GM19240 (cell line): Measurements from ENCODE around the gene ZNF763.
"Not testable (repeated sequence)": the region's sequence is repeated elsewhere in the genome, so short reads cannot be mapped to it uniquely, and the experiment has no call there.

ENCODE experiments used
- DNase-seq: peaks from one replicate; pipeline ENCODE4 v3.0.0; 2011; ENCODE audit warnings: low spot score; ENCODE audit not compliant: insufficient read length

The ZNF763 gene

DNA sequence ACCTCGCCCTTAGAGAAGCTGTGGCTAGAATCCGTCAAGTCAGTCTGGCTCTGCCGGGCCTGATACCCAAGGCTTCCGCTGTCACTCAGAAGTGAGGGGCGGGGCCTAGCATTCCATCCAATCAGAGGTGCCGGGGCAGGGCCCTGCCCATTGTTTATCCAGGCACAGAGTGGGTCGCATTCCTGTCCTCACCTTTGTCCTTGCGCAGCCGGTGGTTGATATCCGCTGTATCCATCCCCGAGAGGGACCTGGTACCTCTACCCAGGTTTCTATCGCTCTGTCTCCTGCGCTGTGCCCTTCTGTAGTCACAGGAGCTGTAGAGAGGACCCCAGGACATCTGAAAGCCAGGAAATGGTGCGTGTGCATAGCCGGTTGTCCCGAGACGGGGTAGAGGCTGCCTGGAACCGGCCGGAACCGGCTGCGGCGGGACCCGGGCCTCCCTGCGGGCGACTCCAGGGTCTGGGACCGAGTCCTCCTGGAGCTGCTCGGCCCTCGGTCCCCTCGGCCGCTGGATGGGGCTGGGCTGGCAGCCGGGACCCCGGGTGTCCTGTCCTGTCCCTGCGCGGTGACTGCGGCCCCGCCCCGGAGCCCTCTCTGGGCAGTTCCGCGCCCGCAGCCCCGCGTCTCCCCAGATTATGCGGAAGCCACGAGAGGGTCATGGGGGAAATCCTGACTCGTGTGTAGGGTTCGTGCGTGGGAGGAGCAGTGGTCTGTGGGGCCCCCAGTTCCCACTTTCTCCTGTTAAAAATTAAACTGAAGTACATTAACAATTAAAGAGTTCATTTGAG lies at the start of gene ZNF763:
Gene ZNF763 (plus strand): TSS at position 183 of the 788 bp plus-strand sequence. CDS start 169 bp downstream, at position 352.
- DNase-seq: peak; percentile 67

- DNase-seq: no peak
Observed at GRCh38 chr19:11921852-11922495, 42.9 kb upstream of the ZNF763 start.

- peak; percentile 72 for DNase-seq
Observed at GRCh38 chr19:11924886-11925650, 39.8 kb upstream of the ZNF763 start, which contains the start of gene ZNF700. Gene ZNF700 (plus strand): TSS chr19:11925107. CDS start chr19:11925211, 104 bp downstream.

GRCh38 chr19:11925651-11926187 lies 39.1 kb upstream of the ZNF763 start:
- DNase-seq: not testable (repeated sequence)

DNA sequence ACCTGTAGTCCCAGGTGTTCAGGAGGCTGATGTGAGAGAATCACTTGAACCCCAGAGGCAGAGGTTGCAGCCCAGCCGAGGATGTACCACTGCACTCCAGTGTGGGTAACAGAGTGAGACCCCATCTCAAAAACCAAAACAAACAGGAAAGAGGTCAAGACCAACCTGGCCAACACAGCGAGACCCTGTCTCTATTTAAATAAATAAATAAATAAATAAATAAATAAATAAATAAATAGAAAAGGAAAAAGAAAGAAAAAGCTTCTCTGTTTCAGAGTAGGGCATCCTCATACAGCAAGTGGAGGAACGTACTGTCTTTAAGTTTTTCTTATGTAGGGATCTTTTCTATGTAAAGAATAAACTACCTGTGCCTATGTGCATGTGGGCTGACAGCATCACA lies 37.6 kb upstream of the ZNF763 start:
- no peak for DNase-seq

GRCh38 chr19:11931051-11931450 lies 33.8 kb upstream of the ZNF763 start:
- no peak for DNase-seq

DNA sequence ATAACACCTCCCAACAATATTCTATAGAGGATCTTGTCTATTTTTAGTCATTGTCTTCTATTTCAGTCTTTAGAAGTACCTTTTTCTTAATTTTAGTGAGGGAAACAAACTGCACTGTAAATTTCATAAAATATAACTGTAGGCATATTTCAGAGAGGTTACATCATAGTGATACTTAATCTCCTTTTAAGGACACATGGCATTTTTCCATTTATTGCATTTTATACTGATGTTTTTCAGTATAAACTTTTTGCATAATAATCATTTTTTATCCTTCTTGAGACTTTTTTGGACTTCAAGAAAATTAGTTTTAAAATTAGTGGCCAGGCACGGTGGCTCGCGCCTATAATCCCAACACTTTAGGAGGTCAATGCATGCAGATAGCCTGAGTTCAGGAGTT lies 33.3 kb upstream of the ZNF763 start:
- DNase-seq: no peak

DNA sequence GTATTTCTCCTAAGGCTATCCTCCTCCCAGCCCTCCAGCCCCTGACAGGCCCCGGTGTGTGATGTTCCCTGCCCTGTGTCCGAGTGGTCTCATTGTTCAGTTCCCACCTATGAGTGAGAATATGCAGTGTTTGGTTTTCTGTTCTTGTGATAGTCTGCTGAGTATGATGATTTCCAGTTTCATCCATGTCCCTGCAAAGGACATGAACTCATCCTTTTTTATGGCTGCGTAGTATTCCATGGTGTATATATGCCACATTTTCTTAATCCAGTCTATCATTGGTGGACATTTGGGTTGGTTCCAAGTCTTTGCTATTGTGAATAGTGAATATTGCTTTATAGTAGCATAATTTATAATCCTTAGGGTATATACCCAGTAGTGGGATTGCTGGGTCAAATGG lies 29.0 kb upstream of the ZNF763 start:
- not testable (repeated sequence) for DNase-seq

DNA sequence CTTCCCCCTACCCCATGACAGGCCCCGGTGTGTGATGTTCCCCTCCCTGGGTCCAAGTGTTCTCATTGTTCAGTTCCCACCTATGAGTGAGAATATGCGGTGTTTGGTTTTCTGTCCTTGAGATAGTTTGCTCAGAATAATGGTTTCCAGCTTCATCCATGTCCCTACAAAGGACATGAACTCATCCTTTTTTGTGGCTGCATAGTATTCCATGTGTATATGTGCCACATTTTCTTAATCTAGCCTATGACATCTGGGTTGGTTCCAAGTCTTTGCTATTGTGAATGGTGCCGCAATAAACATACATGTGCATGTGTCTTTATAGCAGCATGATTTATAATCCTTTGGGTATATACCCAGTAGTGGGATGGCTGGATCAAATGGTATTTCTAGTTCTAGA lies 26.5 kb upstream of the ZNF763 start:
- DNase-seq: not testable (repeated sequence)

DNA sequence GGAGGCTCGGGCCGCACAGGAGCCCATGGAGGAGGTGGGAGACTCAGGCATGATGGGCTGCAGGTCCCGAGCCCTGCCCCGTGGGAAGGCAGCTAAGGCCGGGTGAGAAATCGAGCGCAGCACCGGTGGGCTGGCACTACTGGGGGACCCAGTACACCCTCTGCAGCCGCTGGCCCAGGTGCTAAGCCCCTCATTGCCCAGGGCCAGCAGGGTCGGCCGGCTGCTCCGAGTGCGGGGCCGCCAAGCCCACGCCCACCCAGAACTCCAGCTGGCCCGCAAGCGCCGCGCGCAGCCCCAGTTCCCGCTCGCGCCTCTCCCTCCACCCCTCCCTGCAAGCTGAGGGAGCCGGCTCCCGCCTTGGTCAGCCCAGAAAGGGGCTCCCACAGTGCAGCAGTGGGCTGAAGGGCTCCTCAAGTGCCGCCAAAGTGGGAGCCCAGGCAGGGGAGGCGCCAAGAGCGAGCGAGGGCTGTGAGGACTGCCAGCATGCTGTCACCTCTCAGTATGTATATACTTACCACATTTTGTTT lies 23.4 kb upstream of the ZNF763 start:
- DNase-seq: not testable (repeated sequence)

DNA sequence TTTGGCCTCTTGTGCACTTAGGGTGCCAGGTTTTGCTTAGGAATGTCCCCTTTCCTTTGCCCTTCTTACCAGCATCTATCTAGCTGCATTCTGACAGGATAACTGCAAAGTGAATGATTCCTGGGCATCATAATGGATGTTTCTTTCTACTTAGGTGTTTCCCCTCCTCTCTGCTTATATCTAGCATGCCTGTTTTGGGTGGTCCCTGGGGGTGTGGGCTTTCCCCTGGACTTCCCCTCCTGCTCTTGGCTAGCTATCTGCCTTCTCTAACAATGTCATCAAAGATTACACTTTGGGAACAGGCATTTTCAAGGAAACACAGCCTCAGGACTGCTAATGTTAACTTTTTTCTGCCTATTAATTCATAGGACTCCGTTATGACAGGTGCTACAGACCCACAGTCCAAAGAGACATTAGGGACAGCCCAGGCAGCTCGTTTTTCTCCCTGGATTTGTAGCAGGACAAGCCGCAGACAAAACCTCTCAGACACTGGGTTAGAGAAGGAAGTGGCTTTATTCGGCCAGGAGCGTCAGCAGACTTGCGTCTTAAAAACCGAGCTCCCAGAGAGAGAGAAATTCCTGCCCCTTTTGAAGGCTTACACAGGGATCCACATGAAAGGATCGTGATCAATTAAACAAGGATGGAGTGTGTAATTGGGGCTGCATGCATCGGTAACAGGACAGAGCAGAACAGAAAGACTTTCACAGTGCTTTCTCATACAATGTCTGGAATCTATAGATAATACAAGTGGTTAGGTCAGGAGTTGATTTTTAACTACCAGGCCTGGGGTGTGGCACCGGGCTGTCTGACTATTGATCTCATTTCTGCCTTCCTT lies 22.6 kb upstream of the ZNF763 start:
- DNase-seq: no peak

DNA sequence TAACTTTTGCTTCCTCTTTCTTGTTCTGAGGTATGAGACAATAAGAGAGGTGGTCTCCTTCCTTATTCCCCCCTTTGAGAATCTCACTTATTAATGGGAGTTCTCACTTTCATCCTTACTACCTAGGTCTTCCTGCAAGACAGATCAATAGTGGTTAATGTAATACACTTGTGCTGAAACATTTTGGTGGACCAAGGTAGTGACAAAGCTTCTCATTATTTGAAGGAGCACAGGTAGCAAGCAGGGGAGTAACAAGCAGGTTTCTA lies 22.1 kb upstream of the ZNF763 start:
- no peak for DNase-seq

DNA sequence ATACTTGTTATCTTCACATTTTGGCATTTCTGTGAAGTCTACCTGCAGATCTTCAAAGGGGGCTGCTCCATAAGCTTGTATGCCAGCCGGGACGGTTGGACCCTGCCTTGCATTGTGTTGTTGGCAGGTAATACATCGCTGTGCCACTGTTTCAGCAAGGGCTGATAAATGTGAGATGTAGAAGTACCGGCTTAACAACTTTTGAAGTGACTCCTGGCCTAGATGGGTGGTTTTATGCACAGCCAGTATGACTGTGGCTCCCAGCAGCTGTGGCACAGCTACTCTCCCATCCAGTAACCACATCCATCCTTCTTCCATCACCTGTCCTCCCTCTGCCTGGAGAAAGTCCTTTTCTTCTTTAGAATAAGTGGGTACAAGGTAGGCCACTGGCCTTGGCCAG lies 20.2 kb upstream of the ZNF763 start:
- DNase-seq: no peak

GRCh38 chr19:11948646-11949045 lies 16.2 kb upstream of the ZNF763 start:
- no peak for DNase-seq

- no peak for DNase-seq
Observed at GRCh38 chr19:11949201-11949600, 15.6 kb upstream of the ZNF763 start.

DNA sequence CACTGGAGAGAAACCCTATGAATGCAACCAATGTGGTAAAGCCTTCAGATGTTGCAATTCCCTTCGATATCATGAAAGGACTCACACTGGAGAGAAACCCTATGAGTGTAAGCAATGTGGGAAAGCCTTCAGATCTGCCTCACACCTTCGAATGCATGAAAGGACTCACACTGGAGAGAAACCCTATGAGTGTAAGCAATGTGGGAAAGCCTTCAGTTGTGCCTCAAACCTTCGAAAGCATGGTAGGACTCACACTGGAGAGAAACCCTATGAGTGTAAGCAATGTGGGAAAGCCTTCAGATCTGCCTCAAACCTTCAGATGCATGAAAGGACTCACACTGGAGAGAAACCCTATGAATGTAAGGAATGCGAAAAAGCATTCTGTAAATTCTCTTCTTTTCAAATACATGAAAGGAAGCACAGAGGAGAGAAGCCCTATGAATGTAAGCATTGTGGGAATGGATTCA lies 15.2 kb upstream of the ZNF763 start:
- not testable (repeated sequence) for DNase-seq

DNA sequence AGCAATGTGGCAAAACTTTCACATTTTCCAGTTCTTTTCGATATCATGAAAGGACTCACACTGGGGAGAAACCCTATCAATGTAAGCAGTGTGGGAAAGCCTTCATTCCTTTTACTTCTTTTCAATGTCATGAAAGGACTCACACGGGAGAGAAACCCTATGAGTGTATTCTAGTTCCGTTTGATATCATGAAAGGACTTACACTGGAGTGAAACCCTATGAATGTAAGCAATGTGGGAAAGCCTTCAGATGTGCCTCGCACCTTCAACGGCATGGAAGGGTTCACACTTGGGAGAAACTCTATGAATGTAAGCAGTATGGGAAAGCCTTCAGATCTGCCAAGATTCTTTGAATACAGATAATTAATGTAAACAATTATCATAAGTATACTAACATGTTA lies 14.5 kb upstream of the ZNF763 start:
- no peak for DNase-seq

GRCh38 chr19:11963566-11964355 lies 1.1 kb upstream of the ZNF763 start:
- peak; percentile 26 for DNase-seq

DNA sequence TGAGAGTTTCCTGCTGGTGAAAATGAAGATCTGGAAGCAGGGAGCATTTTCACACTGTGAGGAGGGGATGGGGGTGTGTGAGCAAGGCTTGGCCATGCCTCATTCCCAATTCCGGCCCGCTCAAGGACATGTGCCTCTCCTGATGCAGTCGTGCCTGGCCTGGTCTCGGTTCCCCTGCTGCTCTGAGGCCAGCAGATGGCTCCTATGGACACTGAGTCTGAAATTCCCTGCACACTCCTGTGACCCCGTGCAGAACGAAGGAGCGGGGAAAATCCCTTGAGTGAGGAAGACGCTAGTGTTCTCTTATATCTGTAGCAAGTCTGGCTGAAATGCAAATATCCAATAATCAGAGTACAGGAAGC lies 363 bp upstream of the ZNF763 start:
- no peak for DNase-seq

DNA sequence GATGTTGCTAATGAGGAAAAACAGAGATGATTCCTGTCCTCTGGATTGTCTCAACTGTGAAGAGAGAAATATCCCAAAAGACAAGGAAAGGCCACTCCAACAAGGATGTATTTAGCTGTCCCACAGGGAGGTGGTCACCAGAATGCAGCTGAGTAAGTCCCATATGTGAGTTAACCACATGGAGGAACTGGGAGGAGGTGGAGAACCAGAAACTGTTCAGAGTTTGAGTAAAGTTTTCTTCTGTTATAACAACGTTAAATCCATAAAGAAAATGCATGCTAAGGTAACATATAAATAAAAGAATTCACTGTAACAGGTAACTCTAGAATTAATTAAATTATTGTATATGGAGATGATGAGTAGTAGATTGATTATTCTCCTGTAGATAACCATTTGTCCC lies 5.3 kb downstream of the ZNF763 start:
- no peak for DNase-seq
